C4-2B (cell line): ENCODE data around the gene GBX2.

Source experiments
- H3K27ac ChIP-seq: fragments of 450-650 bp; 2 replicates; pipeline ENCODE4 v1.5.1; 2017
- ZFX ChIP-seq: fragments of 450-650 bp; IDR thresholded peaks from 2 replicates; pipeline ENCODE4 v1.6.1; 2017
- TF ChIP-seq, protein P1 (sequence below): fragments of 450-650 bp; conservative IDR thresholded peaks from 2 replicates; pipeline ENCODE4 v1.5.1; 2017; ENCODE audit warnings: mild to moderate bottlenecking

Gene GBX2

DNA sequence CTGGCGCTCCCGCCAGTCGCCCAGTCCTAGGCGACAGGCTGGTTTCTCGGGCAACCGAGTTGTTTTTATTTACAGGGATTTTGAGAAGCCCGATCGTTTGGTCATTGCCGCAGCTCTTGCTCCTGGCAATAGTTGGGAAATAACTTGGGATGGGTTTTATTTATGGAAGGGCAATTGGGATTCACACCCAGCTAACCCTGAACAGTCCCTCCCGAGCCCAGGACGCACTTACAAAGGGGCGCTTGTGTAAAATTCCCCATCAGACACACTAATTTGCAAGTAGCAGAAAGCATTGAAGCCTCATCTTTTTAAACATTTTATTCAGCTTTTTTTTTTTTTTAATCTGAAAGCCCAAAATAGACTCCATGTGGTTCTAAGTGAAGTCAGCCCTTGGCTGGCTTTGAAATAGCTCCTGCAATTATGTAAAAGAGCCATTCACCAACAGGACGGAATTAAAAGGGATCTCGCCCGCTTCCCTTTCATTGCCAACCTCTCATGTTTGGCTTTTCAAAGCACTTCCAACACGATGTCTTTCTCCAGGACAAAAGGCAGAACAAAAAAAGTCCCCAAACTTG lies 3.6 kb upstream of the GBX2 start:
- TF ChIP-seq ZFX = no peak
- TF ChIP-seq, protein P1, sequence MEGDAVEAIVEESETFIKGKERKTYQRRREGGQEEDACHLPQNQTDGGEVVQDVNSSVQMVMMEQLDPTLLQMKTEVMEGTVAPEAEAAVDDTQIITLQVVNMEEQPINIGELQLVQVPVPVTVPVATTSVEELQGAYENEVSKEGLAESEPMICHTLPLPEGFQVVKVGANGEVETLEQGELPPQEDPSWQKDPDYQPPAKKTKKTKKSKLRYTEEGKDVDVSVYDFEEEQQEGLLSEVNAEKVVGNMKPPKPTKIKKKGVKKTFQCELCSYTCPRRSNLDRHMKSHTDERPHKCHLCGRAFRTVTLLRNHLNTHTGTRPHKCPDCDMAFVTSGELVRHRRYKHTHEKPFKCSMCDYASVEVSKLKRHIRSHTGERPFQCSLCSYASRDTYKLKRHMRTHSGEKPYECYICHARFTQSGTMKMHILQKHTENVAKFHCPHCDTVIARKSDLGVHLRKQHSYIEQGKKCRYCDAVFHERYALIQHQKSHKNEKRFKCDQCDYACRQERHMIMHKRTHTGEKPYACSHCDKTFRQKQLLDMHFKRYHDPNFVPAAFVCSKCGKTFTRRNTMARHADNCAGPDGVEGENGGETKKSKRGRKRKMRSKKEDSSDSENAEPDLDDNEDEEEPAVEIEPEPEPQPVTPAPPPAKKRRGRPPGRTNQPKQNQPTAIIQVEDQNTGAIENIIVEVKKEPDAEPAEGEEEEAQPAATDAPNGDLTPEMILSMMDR = no peak
- no peak overlapping the region for H3K27ac ChIP-seq

DNA sequence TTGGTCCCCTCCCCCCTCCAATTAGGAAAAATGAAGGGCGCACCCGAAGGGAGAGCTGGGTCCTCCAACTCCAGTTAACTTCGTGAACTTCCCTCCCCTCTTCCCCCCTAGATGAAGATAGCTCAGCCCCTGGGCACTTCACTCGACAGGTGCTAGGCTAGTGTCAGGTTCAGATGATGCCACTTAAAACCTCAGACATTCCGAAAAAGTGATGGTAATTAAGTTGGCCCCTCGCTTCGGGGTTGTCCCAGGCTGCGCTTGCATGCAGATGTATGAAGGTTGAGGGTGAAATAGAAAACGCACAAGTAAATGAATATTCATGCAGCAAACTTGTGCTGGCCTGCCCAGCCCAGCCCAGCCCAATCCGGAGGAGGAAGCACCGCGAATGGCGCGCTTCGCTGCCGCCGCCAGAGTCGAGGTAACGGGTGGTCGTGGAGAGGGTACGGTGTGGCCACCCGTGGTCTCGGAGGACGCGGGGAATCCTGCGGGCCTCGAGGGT lies 3.0 kb upstream of the GBX2 start:
- H3K27ac ChIP-seq = no peak overlapping the region
- no peak for TF ChIP-seq ZFX
- TF ChIP-seq, protein P1 = no peak

- H3K27ac ChIP-seq = no peak overlapping the region
- no peak for TF ChIP-seq ZFX
- TF ChIP-seq, protein P1 = no peak
These were observed 2.5 kb upstream of the GBX2 start for GRCh38 chr2:236170590-236171165.

DNA sequence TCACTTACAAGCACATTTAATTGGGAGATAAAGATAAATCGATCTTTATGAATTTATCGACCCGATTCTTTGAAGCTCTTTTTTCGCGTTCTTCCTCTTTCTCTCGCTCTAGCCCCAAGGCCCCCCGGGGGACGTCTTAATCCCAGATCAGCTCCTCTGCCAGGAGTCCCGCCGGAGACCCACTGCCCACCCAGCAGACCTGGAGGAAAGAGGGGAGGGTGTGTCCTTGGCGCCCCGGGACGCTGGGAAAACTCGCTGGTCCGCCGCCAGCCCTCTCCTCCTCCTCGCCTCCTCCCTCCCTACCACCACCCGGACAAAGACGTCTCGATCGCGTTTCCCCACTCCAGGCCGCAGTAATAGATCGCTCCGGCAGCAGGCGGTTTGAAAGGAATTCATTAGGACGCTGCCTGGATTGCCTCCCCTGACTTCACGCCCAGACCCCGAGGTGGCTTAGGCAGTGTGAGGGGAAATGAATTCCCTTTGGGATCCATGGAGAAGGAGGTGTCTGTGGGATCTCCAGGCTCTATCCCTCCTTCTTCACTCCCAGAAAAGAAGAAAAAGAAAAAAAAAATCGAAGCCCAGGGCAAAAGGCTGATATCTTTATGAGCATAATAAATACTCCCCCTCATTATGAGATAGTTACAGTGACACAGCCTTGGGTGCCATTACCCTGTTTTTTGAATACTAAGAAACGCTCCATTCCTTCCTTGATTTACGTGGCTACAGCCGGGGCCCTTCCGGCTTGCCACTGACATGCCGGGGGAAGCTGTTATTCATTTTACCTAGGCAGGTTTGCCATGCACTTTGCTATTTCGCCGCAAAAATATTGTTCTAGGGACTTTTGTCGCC lies 1.8 kb upstream of the GBX2 start:
- H3K27ac ChIP-seq = no peak overlapping the region
- TF ChIP-seq ZFX = no peak

GRCh38 chr2:236169151-236169721 lies 1.1 kb upstream of the GBX2 start:
- TF ChIP-seq ZFX = no peak
- TF ChIP-seq, protein P1 = no peak
- H3K27ac ChIP-seq = no peak overlapping the region

- H3K27ac ChIP-seq = peak overlapping the region; percentile 60
- TF ChIP-seq, protein P1 = peak; percentile 26
- peak; percentile 28; the same call in 1 of the 2 replicates for TF ChIP-seq ZFX
These were observed 683 bp downstream of the GBX2 start for GRCh38 chr2:236167297-236168109.

GRCh38 chr2:236166796-236167296 lies 1.3 kb downstream of the GBX2 start:
- peak overlapping the region; percentile 60 for H3K27ac ChIP-seq

More at GRCh38 chr2:236166796-236167296, 1.3 kb downstream of the GBX2 start:
- TF ChIP-seq, protein P1 = no peak
- no peak for TF ChIP-seq ZFX
